LNCAP (cell line): ENCODE data around the gene FOXN3.

Experiments
- CTCF ChIP-seq: fragments of 450-650 bp; IDR thresholded peaks from 2 replicates; pipeline ENCODE4 v1.5.1; 2017; ENCODE audit warnings: mild to moderate bottlenecking

The FOXN3 gene

GRCh38 chr14:89225607-89226006 is 191.4 kb downstream of the FOXN3 start:
- no peak for TF ChIP-seq CTCF

GRCh38 chr14:89221109-89221810 is 195.8 kb downstream of the FOXN3 start:
- TF ChIP-seq CTCF, result no peak

GRCh38 chr14:89219051-89219450 is 198.0 kb downstream of the FOXN3 start:
- TF ChIP-seq CTCF, result no peak

GRCh38 chr14:89217891-89218290 is 199.1 kb downstream of the FOXN3 start:
- TF ChIP-seq CTCF, result no peak

- no peak for TF ChIP-seq CTCF
Observed at GRCh38 chr14:89215531-89215930, 201.5 kb downstream of the FOXN3 start.

- TF ChIP-seq CTCF, result no peak
Observed at GRCh38 chr14:89215114-89215513, 201.9 kb downstream of the FOXN3 start.

GRCh38 chr14:89214221-89214965 is 202.6 kb downstream of the FOXN3 start:
- TF ChIP-seq CTCF, result no peak; the same call in 1 of the 2 replicates
